GM21825 (cell line): ENCODE results near the gene ANKRD34B.
"Not testable (repeated sequence)": the region's sequence is repeated elsewhere in the genome, so short reads cannot be mapped to it uniquely, and the experiment has no call there.

Experiments used
- ATAC-seq: cut with Tn5 transposase; IDR thresholded peaks from one replicate; pipeline ENCODE4 v1.9.1; 2021; ENCODE audit warnings: mild to moderate bottlenecking, moderate library complexity; ENCODE audit not compliant: unreplicated experiment

ANKRD34B gene

GRCh38 chr5:80569961-80570786 lies at the start of gene ANKRD34B:
ANKRD34B (minus strand) TSS chr5:80570280; CDS start chr5:80560019, 10,261 bp downstream.
- ATAC-seq = no peak

DNA sequence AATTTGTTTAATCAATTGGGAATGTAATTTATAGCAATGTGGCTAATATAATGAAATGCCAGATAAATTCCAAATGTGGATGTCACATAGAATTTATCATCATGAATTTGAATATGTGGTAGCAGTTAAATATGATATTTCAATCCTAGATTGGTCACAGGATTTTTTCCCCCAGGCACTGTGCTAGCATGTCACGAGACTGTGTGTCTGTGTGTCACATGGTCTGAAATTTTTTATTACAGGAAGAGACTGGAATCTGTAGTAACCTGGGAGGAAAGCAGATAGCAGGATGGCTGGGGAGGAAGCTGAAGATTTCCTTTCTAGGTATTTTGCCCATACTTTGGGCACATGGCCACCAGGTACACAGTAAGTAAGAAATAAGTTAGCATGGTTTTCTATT lies 49.0 kb upstream of the ANKRD34B start:
- no peak for ATAC-seq

DNA sequence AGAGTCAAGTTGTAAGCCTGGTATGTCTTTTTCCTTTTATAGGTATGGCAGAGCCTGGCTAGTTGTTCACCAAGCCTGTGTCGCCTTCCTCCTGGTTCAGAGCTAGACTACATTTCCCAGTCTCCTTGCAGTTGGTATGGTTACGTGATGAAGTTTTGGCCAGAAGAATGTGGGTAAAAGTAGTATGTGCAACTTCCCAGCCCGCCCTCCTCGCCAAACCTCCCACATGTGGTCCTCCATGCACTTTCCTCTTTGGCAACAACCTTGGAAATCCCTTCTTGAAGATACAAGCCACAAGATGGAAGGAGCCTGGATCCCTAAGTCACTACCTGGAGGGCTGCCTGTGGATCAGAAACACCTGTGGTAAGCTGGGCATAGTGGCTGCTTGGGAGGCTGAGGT lies 48.4 kb upstream of the ANKRD34B start:
- ATAC-seq = no peak

DNA sequence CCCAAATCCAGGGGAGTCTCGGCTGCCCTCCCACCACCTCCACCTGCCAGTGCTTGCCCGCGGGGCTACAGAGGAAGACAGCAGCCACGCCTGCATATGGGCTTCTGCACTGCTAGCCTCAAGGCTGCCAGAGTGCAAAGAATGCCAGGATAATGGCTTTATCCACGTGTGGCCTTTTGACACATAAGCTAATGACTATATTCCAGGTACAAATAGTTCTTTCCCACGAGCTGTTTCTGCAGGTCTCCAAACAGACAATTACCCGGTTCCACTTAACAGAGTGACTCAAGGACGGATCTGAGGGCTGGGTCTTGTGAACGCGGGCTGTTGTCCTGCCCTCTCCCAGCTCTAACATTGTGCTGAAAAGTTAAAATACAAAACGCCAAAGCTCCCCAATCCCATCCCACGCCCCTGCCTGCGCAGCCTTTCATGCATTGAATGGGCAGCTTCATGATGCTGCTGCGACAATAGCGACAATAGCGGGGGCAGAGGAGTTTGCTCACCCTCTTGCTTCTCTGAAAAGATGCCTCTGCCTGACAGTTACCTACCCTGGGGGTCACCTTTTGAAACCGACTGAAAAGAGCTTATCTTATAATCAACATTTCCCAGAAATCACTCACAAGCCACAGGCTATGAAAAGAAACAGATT lies 45.3 kb upstream of the ANKRD34B start:
- no peak for ATAC-seq

DNA sequence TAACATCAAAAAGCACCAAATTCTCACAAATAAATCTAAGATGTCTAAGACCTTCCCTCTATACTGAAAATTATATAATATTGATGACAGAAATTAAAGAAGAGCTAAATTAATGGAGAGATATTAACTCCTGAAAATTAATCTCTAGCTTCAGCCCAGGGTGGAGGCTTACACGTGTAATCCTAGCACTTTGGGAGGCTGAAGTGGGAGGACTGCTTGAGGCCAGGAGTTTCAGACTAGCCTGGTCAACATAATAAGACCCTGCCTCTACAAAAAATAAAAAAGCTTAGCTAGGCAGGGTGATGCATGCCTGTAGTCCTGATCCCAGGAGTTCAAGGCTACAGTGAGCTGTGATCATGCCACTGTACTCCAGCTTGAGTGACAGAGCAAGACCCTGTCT lies 39.6 kb upstream of the ANKRD34B start:
- ATAC-seq = no peak

DNA sequence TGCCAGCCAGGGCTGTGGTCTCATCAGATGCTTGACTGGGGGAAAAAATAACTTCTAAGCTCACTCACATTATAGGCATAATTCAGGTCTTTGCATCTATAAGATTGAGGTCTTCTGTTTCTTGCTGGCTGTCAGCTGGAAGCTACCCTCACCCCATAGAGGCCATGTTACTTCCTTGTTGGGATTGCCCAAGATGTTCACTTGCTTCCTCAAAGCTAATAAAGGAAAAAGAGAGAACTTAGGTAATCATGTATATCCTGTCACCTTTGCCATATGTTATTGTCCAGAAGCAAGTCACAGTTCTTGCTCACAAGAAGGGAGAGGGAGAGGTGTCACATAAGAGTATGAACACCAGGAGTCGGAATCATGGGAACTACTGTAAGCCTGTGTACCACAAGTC lies 38.7 kb upstream of the ANKRD34B start:
- no peak for ATAC-seq

DNA sequence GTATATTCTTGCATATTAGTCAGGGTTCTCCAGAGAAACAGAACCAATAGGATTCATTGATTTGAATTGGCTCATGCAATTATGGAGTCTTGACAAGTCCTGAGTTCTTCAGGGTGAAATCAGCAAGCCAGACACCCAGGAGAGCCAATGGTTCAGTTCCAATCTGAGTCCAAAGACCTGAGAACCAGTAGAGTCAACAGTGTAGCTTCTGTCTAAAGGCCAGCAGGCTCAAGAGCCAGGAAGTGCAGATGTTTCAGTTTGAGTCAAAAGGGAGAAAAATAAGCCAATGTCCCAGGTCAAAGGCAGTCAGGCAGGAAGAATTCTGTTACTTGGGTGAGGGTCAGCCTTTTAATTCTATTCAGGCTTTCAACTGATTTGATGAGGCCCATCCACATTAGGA lies 37.8 kb upstream of the ANKRD34B start:
- peak; percentile 91 for ATAC-seq

DNA sequence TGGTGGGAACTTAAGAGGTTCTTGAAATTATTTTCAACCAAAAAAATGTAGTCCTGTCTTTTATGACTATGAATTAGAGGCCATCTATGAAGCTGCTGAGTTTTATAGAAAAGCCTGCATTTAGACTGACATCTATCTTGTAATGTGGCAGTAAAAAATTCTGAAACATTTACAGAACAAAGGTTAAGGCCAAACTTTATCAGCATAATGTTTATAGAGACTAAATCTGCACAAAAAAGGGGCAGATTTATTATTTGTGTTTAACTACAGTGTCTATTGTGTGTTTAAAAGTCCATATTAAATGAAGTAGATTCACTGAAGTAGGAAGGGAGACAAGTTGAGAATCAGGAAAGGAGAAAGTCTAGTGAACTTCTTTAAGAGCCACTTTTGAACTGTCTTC lies 37.3 kb upstream of the ANKRD34B start:
- ATAC-seq = no peak

DNA sequence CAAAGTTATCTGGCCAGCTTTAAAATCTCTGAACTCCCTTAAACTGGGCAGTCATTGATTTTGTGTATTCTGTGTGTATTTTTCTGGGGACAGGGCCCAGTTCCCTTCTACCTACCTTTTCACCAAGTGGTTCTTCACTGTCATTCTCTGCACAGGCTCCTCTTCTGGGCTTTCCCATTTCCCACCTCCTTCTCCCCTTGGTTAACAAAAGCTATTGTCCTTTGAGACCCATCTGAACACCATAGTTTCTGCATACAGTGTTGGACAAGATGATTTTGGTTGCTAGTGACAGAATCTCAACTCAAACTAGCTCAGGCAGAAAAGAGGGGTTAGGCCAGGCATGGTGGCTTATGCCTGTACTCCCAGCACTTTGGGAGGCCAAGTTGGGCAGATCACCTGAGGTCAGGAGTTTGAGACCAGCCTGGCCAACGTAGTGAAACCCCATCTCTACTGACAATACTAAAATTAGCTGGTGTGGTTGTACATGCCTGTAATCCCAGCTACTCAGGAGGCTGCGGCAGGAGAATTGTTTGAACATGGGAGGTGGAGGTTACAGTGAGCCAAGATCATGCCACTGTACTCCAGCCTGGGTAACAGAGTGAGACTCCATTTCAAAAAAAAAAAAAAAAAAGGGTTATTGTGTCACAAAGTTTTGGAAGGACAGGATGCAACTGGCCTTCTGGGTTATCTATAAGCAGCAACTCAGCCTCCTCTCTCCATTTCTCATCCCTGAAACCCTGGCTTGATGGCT lies 31.0 kb upstream of the ANKRD34B start:
- ATAC-seq = no peak

DNA sequence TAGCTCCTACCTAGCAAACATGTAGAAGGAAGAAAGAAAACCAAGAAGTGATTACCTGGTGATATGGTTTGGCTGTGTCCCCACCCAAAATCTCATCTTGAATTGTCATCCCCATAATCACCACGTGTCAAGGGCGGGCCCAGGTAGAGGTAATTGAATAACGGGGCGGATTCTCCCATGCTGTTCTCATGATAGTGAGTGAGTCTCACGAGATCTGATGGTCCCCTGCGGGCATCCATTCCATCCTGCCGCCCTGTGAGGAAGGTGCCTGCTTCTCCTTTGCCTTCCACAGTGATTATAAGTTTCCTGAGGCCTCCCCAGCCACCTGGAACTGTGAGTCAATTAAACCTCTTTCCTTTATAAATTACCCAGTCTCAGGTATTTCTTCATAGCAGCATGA lies 27.4 kb upstream of the ANKRD34B start:
- no peak for ATAC-seq

- ATAC-seq = no peak
Observed at GRCh38 chr5:80594810-80595209, 24.7 kb upstream of the ANKRD34B start.

DNA sequence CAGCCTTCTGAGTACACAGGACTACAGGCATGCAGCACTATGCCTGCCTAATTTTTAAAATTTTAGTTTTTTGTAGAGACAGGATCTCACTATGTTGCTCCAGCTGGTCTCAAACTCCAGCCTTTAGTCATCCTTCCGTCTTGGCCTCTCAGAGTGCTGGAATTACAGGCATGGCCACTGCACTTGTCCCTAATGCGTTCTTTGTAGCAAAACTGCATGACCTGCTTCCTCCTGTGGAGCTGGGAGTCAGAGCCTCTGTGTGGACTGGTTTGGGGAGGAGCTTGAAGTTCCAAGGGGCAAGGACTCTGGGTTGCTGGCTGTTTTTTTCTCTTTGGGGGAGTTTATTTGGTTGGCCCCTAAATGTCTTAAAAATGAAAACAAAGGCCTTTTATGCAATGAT lies 22.7 kb upstream of the ANKRD34B start:
- no peak for ATAC-seq

- ATAC-seq = no peak
Observed at GRCh38 chr5:80592105-80592504, 22.0 kb upstream of the ANKRD34B start.

DNA sequence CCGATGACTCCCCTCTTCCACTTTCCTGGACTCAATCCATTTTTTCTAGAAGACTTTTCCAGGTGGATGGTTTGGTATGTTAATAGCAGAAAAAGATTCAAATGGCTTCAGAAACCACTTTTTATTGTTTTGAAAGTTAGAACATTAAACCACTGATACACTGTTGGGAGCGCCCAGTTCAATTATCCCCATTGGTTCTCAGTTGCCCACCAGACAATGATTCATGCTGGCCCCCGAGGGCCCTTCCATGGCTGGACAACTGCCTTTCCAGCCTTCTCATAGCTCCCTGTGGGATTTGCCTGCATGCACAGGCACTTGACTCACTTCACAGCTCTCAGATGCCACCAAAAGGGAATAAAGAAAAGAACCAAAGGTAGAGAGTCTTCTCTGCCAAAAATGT lies 21.3 kb upstream of the ANKRD34B start:
- no peak for ATAC-seq

DNA sequence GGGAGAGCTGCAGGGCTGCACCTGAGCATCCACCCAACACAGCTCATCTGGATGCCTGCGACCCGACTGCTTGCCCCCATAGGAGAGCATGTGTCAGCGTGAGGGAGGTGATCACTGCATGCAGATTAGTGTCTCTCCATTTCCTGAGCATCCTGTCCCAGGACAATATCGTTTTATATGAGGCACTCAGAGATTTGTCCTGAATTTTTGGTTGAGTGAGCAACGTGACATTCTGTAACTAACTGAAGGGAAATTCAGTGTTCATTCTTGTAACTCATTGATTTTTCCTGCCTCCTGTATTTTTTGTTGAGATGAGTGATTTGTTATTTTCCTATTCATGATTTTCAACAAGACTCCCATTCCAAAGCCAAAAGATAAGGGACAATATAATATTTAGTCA lies 20.7 kb upstream of the ANKRD34B start:
- no peak for ATAC-seq

GRCh38 chr5:80588858-80589540 lies 18.9 kb upstream of the ANKRD34B start:
- ATAC-seq = no peak

DNA sequence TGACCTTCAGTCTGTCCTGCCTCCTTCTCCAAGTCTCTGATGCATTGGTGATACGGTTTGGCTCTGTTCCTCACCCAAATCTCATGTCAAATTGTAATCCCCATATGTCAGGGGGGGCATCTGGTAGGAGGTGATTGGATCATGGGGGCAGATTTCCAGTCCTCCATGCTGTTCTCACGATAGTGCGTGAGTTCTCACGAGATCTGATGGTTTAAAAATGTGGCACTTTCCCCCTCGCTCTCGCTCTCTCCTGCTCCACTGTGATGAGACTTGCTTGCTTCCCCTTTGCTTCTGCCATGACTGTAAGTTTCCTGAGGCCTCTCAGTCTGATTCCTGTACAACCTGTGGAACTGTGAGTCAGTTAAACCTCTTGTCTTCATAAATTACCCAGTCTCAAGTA lies 14.7 kb upstream of the ANKRD34B start:
- ATAC-seq = no peak

- not testable (repeated sequence) for ATAC-seq
Observed at GRCh38 chr5:80580291-80580690, 10.2 kb upstream of the ANKRD34B start.

DNA sequence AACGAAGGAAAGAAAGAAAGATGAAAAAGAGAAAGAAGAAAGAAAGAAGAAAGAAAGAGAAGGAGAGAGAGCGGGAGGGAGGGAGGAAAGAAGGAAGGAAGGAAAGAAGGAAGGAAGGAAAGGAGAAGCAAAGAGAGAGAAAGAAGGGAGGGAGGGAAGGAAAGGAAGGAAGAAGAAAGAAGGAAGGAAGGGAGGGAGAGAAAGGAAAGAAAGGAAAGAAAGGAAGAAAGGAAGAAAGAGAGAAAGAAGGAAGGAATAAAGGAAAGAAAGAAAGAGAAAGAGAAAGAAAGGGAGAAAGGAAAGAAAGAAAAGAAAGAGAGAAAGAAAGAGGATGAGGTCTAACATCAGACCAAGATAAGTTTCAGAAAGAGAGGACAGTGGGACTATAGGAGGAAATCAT lies 9.0 kb upstream of the ANKRD34B start:
- ATAC-seq = no peak

DNA sequence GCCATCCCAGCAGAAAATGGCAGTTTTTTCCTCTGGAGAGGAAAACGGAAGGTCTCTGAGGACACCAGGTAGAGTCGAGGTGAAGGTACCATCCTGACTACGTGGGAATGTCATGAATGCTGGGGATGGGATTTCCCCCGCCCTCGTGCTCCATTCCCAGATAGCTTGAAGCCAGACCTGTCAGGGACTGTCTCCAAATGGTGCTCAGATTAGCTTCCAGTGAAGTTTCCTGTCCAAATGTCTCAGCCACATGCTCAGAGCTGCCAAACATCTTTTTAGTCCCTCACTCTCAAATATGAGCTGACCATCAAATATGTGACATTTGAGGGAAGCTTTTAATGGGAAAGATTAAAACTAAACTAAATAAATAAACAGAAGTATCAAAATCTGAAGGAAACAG lies 7.6 kb upstream of the ANKRD34B start:
- no peak for ATAC-seq

- ATAC-seq = no peak
Observed at GRCh38 chr5:80576383-80576782, 6.3 kb upstream of the ANKRD34B start.
